GM12875 (cell line): ENCODE data around the gene CELF1.

Experiments
- H3K4me3 ChIP-seq: one replicate; pipeline ENCODE4 v1.5.1; 2011; ENCODE audit warnings: low read depth, low read length, control low read depth
- TF ChIP-seq, protein P1 (sequence below): IDR thresholded peaks from 2 replicates; pipeline ENCODE4 v1.5.1; 2011; ENCODE audit warnings: low read depth, mild to moderate bottlenecking, control low read depth, inconsistent platforms, low read length, moderate library complexity, borderline replicate concordance; ENCODE audit not compliant: insufficient read depth

Gene CELF1

GRCh38 chr11:47438721-47439120, 114.2 kb downstream of the CELF1 start:
- TF ChIP-seq, protein P1, sequence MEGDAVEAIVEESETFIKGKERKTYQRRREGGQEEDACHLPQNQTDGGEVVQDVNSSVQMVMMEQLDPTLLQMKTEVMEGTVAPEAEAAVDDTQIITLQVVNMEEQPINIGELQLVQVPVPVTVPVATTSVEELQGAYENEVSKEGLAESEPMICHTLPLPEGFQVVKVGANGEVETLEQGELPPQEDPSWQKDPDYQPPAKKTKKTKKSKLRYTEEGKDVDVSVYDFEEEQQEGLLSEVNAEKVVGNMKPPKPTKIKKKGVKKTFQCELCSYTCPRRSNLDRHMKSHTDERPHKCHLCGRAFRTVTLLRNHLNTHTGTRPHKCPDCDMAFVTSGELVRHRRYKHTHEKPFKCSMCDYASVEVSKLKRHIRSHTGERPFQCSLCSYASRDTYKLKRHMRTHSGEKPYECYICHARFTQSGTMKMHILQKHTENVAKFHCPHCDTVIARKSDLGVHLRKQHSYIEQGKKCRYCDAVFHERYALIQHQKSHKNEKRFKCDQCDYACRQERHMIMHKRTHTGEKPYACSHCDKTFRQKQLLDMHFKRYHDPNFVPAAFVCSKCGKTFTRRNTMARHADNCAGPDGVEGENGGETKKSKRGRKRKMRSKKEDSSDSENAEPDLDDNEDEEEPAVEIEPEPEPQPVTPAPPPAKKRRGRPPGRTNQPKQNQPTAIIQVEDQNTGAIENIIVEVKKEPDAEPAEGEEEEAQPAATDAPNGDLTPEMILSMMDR = no peak
- no peak overlapping the region for H3K4me3 ChIP-seq

- TF ChIP-seq, protein P1 = no peak
- no peak overlapping the region for H3K4me3 ChIP-seq
These were observed 115.0 kb downstream of the CELF1 start for GRCh38 chr11:47437746-47438418.

DNA sequence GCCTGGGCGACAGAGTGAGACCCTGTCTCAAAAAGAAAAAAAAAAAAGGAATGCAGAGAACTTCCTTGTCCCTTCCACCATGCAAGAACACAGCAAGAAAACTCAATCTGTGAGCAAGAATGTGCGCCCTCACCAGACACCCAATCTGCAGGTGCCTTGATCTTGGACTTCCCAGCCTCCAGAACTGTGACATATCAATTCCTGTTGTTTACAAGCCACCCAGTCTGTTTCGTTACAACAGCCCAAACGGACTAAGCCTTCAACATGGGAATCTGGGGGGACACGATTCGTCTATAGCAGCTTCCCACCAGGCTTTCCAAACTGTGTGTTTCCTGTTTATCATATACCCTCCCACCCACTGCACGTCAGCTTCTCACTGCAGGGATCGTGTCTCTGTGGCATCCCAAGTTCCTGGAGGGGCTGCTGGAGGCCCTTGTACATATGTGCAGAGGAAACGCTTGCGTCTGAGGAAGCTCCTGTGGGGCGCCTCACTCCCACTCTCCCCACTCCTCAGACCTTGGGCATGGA, 115.7 kb downstream of the CELF1 start:
- H3K4me3 ChIP-seq = no peak overlapping the region
- TF ChIP-seq, protein P1 = no peak

DNA sequence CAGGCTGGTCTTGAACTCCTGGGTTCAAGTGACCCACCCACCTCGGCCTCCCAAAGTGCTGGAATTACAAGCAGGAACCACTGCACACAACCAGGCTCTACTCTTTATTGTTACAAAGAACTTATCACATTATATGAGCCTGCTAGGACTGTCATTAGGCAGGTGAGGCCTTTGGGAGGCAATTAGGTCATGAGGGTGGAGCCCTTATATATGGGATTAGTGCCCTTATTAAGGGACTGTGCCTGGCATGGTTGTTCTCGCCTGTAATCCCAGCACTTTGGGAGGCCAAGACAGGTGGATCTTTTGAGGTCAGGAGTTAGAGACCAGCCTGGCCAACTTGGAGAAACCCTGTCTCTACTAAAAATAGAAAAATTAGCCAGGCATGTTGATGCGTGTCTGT, 116.2 kb downstream of the CELF1 start:
- TF ChIP-seq, protein P1 = no peak
- no peak overlapping the region for H3K4me3 ChIP-seq

DNA sequence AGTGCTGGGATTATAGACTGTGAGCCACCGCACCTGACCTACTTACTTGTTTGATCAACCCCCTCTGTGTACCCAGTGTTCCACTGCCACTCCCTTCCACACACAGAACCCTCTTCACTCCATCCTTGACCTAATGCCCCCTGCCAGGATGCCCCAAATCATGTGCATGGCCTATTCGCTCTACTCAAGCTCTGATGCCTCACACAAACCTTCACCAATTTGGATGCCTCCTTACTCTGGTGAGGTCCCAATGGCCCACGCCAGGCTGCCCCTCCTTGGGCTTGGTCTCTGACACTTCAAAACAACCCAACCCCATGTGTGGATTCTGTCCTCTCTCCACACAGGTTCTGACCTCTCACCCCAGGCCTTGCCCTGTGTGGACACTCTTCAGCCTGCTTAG, 117.2 kb downstream of the CELF1 start:
- TF ChIP-seq, protein P1 = no peak
- no peak overlapping the region for H3K4me3 ChIP-seq

- TF ChIP-seq, protein P1 = no peak
- no peak overlapping the region for H3K4me3 ChIP-seq
These were observed 118.7 kb downstream of the CELF1 start for GRCh38 chr11:47434011-47434786.
